Nephron progenitor cell (in vitro differentiated cells): ENCODE measurements around the gene PAPPA.

Source experiments
- DNase-seq: peaks from one replicate; pipeline ENCODE4 v3.0.0; 2021
- H3K27ac Mint-ChIP-seq: 2 replicates; pipeline ENCODE4 v1.8.0; 2021; ENCODE audit warnings: mild to moderate bottlenecking, moderate library complexity, mixed read lengths
- H3K27me3 Mint-ChIP-seq: 2 replicates; pipeline ENCODE4 v1.8.0; 2021; ENCODE audit warnings: mild to moderate bottlenecking, low read depth, mixed read lengths; ENCODE audit not compliant: poor library complexity
- H3K36me3 Mint-ChIP-seq: 2 replicates; pipeline ENCODE4 v1.8.0; 2021; ENCODE audit warnings: low read depth, mixed read lengths
- H3K4me1 Mint-ChIP-seq: 2 replicates; pipeline ENCODE4 v1.8.0; 2021; ENCODE audit warnings: mixed read lengths
- H3K4me3 Mint-ChIP-seq: 2 replicates; pipeline ENCODE4 v1.8.0; 2021; ENCODE audit warnings: mild to moderate bottlenecking, moderate library complexity, mixed read lengths
- H3K9me3 Mint-ChIP-seq: 2 replicates; pipeline ENCODE4 v1.8.0; 2021; ENCODE audit warnings: mild to moderate bottlenecking, moderate library complexity, mixed read lengths
- CTCF ChIP-seq: fragments of 200-600 bp; sonication (generic); IDR thresholded peaks from 2 replicates; pipeline ENCODE4 v1.5.0; 2021; ENCODE audit warnings: antibody characterized with exemption

Gene PAPPA

GRCh38 chr9:116204252-116204882 lies 50.8 kb downstream of the PAPPA start:
- no peak overlapping the region for H3K27ac Mint-ChIP-seq
- peaks cover 4% of the 10 kb centered on the region for H3K4me1 Mint-ChIP-seq
- no peak for TF ChIP-seq CTCF
- peaks cover 11% of the 10 kb centered on the region for H3K27me3 Mint-ChIP-seq
- DNase-seq = no peak
- no peak overlapping the region for H3K4me3 Mint-ChIP-seq
- H3K9me3 Mint-ChIP-seq = no peaks in the 10 kb centered on the region
- no peaks in the 10 kb centered on the region for H3K36me3 Mint-ChIP-seq

GRCh38 chr9:116207371-116208111 lies 54.0 kb downstream of the PAPPA start:
- H3K9me3 Mint-ChIP-seq = no peaks in the 10 kb centered on the region
- DNase-seq = no peak
- H3K4me3 Mint-ChIP-seq = no peak overlapping the region
- peaks cover 8% of the 10 kb centered on the region for H3K4me1 Mint-ChIP-seq
- H3K27me3 Mint-ChIP-seq = peaks cover 7% of the 10 kb centered on the region
- H3K27ac Mint-ChIP-seq = no peak overlapping the region
- TF ChIP-seq CTCF = no peak
- H3K36me3 Mint-ChIP-seq = peaks cover 4% of the 10 kb centered on the region

DNA sequence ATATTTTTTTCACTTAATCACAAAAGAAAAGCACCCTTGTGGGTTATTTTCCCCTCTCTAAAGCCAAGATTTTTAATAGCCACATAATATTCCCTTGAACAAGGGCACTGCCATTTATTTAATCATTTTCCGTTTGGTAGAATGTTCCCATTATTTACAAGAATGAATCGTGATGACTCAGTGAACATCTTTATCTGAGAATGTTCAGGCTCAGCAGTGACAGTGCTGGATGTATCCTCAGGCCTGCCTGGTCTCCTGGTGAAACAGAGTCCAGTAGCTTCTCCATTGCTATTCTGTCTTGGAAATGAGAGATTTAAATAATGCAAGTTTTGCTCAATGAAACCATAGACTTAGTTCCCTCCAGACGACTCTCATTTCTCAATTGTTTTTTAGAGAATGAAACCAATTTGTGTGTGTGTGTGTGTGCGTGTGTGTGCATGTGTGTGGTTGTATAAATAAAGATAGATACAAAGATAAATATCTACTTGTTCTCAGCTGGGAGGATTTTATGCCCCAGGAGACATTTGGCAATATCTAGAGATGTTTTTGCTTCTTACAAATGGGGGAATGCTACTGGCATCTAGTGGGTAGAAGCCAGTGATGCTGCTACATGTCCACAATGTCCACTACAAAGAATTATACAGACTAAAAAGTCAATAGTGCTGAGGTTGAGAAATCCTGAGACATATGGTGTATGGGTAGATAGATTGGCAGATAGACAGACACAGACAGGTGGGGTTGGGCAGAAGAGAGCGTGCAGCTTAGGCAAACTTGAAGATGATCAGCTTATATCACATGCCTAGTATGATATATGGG lies 55.0 kb downstream of the PAPPA start:
- H3K4me1 Mint-ChIP-seq = peaks cover 17% of the 10 kb centered on the region
- peaks cover 7% of the 10 kb centered on the region for H3K27me3 Mint-ChIP-seq
- no peaks in the 10 kb centered on the region for H3K9me3 Mint-ChIP-seq
- H3K27ac Mint-ChIP-seq = no peak overlapping the region
- TF ChIP-seq CTCF = no peak
- no peak overlapping the region for H3K4me3 Mint-ChIP-seq
- no peak for DNase-seq
- H3K36me3 Mint-ChIP-seq = peaks cover 4% of the 10 kb centered on the region

GRCh38 chr9:116209414-116210116 lies 56.0 kb downstream of the PAPPA start:
- no peak overlapping the region for H3K4me3 Mint-ChIP-seq
- H3K27me3 Mint-ChIP-seq = peaks cover 7% of the 10 kb centered on the region
- peaks cover 21% of the 10 kb centered on the region for H3K4me1 Mint-ChIP-seq
- H3K36me3 Mint-ChIP-seq = peaks cover 4% of the 10 kb centered on the region
- no peak for TF ChIP-seq CTCF
- no peaks in the 10 kb centered on the region for H3K9me3 Mint-ChIP-seq
- no peak for DNase-seq
- no peak overlapping the region for H3K27ac Mint-ChIP-seq

- Mint-ChIP-seq H3K27me3 (peaks cover 12% of the 10 kb centered on the region), H3K36me3 (peaks cover 11% of the 10 kb centered on the region), H3K4me3 (no peak overlapping the region), H3K9me3 (no peaks in the 10 kb centered on the region), H3K4me1 (peaks cover 21% of the 10 kb centered on the region), H3K27ac (no peak overlapping the region)
- DNase-seq = no peak
- no peak for TF ChIP-seq CTCF
These were observed 59.5 kb downstream of the PAPPA start for GRCh38 chr9:116212986-116213692.
